Left lung (tissue), 10 donors: Measurements from ENCODE around the gene FAM227B. TPM values are rescaled to one million over a fixed set of nuclear protein-coding genes. Genes with fewer than 3 reads are reported as not detected.
"Not testable (repeated sequence)": the region's sequence is repeated elsewhere in the genome, so short reads cannot be mapped to it uniquely, and the experiment has no call there.

ENCODE experiments used
- ATAC-seq: fragments of 200-7000 bp; cut with Tn5 transposase; one replicate; pipeline ENCODE4 v1.9.1; 2020; ENCODE audit warnings: moderate library complexity
- DNase-seq, 4 donors: peaks; one replicate each; pipeline ENCODE4 v3.0.0-alpha.2; 2013 to 2020
- H3K27ac ChIP-seq, 2 donors: fragments of 200-600 bp; sonication (generic) in 1 of 2; one replicate each; pipeline versions ENCODE4 v1.5.0 to v1.8.0; 2020 to 2021
- H3K27me3 ChIP-seq, 2 donors: fragments of 200-600 bp; sonication (generic) in 1 of 2; one replicate each; pipeline versions ENCODE4 v1.5.0 to v1.8.0; 2020 to 2021
- H3K36me3 ChIP-seq, 2 donors: fragments of 200-600 bp; sonication (generic) in 1 of 2; one replicate each; pipeline versions ENCODE4 v1.5.0 to v1.8.0; 2020 to 2021
- H3K4me1 ChIP-seq, 2 donors: fragments of 200-600 bp; one replicate each; pipeline ENCODE4 v1.8.0; 2021
- H3K4me3 ChIP-seq, 2 donors: fragments of 200-600 bp; sonication (generic) in 1 of 2; one replicate each; pipeline versions ENCODE4 v1.5.0 to v1.8.0; 2020 to 2021; ENCODE audit warnings: mild to moderate bottlenecking in 1 of 2
- H3K9me3 ChIP-seq, 2 donors: fragments of 200-600 bp; sonication (generic) in 1 of 2; one replicate each; pipeline versions ENCODE4 v1.5.0 to v1.8.0; 2020 to 2021
- intact Hi-C, 2 donors: fragments of 100-400 bp; cut with DNase I; formaldehyde crosslinking; loops; one replicate each; pipeline versions ENCODE4 v1.11.2 to v1.14.2; 2022
- polyA plus RNA-seq, 6 donors: library from polyadenylated mRNA; unstranded; fragments of 120-200 nt; gene quantifications; one replicate each; pipeline ENCODE4 v1.2.1, GENCODE V29; 2013; ENCODE audit not compliant: insufficient read length in 6 of 6
- total RNA-seq, 2 donors: library from RNA; stranded (reverse); fragmentation: NEBNext Ultra II Directional; extraction: Animal tissue kit (Norgen Biotek cat#: 25700); gene quantifications; one replicate each; pipeline ENCODE4 v1.2.1, GENCODE V29; 2021
- TF ChIP-seq, protein P1 (sequence below), 2 donors: fragments of 200-600 bp; sonication (generic) in 1 of 2; IDR thresholded peaks; one replicate each; pipeline versions ENCODE4 v1.5.0 to v1.8.0; 2021; ENCODE audit warnings: antibody characterized with exemption in 2 of 2
- donor health status: DM: no; HTN: yes; CAD: no.
- donor health status: DM: no; HTN: no; CAD: no.

The FAM227B gene
- total and polyA plus RNA-seq, 8 donors, result 2.3 to 17.2 (median 13.3) TPM

- no peaks in the 10 kb centered on the region for H3K4me1 ChIP-seq
- H3K4me3 ChIP-seq, result no peak overlapping the region
- DNase-seq, result no peak
- no peaks in the 10 kb centered on the region for H3K36me3 ChIP-seq
- intact Hi-C loops, result no loop called here
- TF ChIP-seq, protein P1, sequence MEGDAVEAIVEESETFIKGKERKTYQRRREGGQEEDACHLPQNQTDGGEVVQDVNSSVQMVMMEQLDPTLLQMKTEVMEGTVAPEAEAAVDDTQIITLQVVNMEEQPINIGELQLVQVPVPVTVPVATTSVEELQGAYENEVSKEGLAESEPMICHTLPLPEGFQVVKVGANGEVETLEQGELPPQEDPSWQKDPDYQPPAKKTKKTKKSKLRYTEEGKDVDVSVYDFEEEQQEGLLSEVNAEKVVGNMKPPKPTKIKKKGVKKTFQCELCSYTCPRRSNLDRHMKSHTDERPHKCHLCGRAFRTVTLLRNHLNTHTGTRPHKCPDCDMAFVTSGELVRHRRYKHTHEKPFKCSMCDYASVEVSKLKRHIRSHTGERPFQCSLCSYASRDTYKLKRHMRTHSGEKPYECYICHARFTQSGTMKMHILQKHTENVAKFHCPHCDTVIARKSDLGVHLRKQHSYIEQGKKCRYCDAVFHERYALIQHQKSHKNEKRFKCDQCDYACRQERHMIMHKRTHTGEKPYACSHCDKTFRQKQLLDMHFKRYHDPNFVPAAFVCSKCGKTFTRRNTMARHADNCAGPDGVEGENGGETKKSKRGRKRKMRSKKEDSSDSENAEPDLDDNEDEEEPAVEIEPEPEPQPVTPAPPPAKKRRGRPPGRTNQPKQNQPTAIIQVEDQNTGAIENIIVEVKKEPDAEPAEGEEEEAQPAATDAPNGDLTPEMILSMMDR (IDR thresholded peaks at IDR 0.05), result no peak
- no peak for ATAC-seq
- peaks cover 0 to 15% of the 10 kb centered on the region in 2 donors for H3K9me3 ChIP-seq
- no peak overlapping the region for H3K27ac ChIP-seq
- no peaks in the 10 kb centered on the region for H3K27me3 ChIP-seq
Observed at GRCh38 chr15:49570672-49571071, 49.9 kb downstream of the FAM227B start.

GRCh38 chr15:49570174-49570573 lies 50.4 kb downstream of the FAM227B start:
- intact Hi-C loops, result no loop called here
- TF ChIP-seq, protein P1 (IDR thresholded peaks at IDR 0.05), result no peak

DNA sequence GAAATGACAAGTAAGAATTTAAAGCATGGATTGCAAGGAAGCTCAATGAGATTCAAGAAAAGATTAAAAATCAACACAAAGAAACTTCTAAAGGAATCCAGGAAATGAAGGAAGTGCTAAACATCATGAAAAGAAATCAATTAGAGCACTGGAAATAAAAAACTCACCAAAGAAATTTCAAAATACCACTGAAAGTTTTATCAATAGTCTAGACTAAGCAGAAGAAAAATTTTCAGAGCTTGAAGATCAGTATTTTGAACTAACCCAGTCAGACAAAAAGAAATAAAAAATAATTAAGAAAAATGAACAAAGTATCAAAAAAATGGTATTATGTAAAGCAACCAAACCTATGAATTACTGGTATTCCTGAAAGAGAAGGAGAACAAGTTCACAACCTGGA lies 60.6 kb downstream of the FAM227B start:
- Histone ChIP-seq H3K36me3 (no peaks in the 10 kb centered on the region), H3K4me3 (no peak overlapping the region), H3K9me3 (peaks cover 0 to 63% of the 10 kb centered on the region in 2 donors), H3K4me1 (no peaks in the 10 kb centered on the region), H3K27ac (no peak overlapping the region), H3K27me3 (no peaks in the 10 kb centered on the region)
- ATAC-seq, result no peak
- intact Hi-C loops, result no loop called here
- DNase-seq, result no peak
- TF ChIP-seq, protein P1 (IDR thresholded peaks at IDR 0.05), result no peak

More at GRCh38 chr15:49570174-49570573, 50.4 kb downstream of the FAM227B start:
- Histone ChIP-seq H3K4me3 (no peak overlapping the region), H3K27ac (no peak overlapping the region), H3K9me3 (peaks cover 0 to 15% of the 10 kb centered on the region in 2 donors), H3K4me1 (no peaks in the 10 kb centered on the region), H3K27me3 (no peaks in the 10 kb centered on the region), H3K36me3 (no peaks in the 10 kb centered on the region)
- ATAC-seq (no peak), DNase-seq (no peak)

- ATAC-seq, result no peak
- H3K36me3 ChIP-seq, result no peaks in the 10 kb centered on the region
- TF ChIP-seq, protein P1 (IDR thresholded peaks at IDR 0.05), result no peak
- no peak for DNase-seq
- no peaks in the 10 kb centered on the region for H3K27me3 ChIP-seq
- peaks cover 0 to 66% of the 10 kb centered on the region in 2 donors for H3K9me3 ChIP-seq
- H3K4me1 ChIP-seq, result no peaks in the 10 kb centered on the region
- H3K4me3 ChIP-seq, result no peak overlapping the region
- H3K27ac ChIP-seq, result no peak overlapping the region
- intact Hi-C loops, result no loop called here
Observed at GRCh38 chr15:49558929-49559328, 61.7 kb downstream of the FAM227B start.

DNA sequence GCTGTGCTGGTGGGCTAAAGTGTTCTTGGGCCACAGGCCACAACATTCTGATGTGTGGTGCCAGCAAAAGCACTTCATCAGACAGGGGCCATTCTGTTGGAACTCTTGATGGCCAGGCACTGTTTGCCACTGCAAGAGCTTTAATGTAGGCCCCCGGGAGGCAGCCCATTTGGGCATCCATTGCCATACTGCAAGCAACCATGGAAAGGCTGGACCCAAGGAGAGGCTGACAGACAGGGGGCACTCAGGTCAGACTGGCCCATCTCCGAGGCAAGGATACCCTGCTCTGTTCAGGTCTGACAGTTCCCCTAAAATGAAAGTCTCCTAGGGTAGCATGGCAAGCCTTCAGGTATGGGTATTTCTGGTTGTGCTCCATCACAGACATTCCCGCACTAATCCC lies 64.2 kb downstream of the FAM227B start:
- TF ChIP-seq, protein P1 (IDR thresholded peaks at IDR 0.05), result no peak
- H3K27me3 ChIP-seq, result no peaks in the 10 kb centered on the region
- intact Hi-C loops, result no loop called here
- peaks cover 0 to 66% of the 10 kb centered on the region in 2 donors for H3K9me3 ChIP-seq
- ATAC-seq (no peak), DNase-seq (no peak)
- H3K36me3 ChIP-seq, result no peaks in the 10 kb centered on the region
- no peaks in the 10 kb centered on the region for H3K4me1 ChIP-seq
- no peak overlapping the region for H3K4me3 ChIP-seq
- no peak overlapping the region for H3K27ac ChIP-seq

DNA sequence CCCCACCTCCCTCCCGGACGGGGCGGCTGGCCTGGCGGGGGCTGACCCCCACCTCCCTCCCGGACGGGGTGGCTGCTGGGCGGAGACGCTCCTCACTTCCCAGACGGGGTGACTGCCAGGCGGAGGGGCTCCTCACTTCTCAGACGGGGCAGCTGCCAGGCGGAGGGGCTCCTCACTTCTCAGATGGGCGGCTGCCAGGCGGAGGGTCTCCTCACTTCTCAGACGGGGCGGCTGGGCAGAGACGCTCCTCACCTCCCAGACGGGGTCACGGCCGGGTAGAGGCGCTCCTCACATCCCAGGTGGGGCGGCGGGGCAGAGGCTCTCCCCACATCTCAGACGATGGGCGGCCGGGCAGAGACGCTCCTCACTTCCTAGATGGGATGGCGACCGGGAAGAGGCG lies 70.3 kb downstream of the FAM227B start:
- H3K4me1 ChIP-seq, ATAC-seq, H3K36me3 ChIP-seq, H3K27ac ChIP-seq, intact Hi-C loops, DNase-seq, H3K27me3 ChIP-seq, H3K4me3 ChIP-seq: not testable (repeated sequence)
- peaks cover 0 to 39% of the 10 kb centered on the region in 2 donors for H3K9me3 ChIP-seq
